GM21529 (cell line): ENCODE data around the gene UBA52.
"Not testable (repeated sequence)": the region's sequence is repeated elsewhere in the genome, so short reads cannot be mapped to it uniquely, and the experiment has no call there.

Experiments
- ATAC-seq: cut with Tn5 transposase; IDR thresholded peaks from one replicate; pipeline ENCODE4 v1.9.1; 2021; ENCODE audit not compliant: unreplicated experiment

UBA52 gene

DNA sequence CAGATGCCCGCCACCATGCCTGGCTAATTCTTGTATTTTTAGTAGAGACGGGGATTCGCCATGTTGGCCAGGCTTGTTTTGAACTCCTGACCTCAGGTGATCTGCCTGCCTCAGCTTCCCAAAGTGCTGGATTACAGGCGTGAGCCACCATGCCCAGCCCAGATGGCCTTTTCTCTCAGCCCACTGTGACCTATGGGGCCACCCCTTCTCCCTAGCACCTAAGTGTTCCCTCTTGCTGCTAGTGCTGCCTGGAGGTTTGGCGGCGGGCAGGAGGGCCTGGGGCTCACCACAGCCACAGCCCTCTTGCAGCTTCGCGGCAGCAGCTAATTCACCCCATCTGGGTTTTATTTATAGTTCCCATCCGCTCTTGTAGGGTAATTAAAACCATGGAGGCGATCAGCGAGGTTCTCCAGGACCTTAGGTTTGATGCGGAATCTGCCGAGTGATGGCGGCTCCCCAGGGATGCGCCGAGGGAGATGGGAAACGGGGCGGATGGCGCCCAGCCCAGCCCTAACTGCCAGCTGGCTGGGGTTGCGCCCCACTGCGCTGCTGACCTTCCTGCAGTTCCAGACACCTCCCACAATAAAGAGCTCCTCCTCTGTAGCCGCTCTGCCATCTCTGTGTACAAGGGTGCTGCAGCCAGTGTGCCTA is 20.2 kb downstream of the UBA52 start:
- ATAC-seq, result no peak

DNA sequence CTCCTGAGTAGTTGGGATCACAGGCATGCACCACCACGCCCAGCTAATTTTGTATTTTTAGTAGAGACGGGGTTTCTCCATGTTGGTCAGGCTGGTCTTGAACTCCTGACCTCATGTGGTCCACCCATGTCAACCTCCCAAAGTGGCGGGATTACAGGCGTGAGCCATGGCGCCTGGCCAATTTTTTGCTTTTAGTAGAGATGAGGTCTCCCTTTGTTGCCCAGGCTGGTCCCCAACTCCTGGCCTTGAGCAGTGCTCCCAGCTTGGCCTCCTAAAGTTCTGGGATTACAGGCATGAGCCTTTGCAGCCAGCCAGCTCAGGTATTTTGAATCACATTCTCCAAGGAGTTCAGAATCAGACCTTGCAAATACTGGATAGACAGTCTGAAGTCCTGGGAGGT is 21.1 kb downstream of the UBA52 start:
- ATAC-seq, result not testable (repeated sequence)

GRCh38 chr19:18593367-18594095 is 21.9 kb downstream of the UBA52 start:
- no peak for ATAC-seq

DNA sequence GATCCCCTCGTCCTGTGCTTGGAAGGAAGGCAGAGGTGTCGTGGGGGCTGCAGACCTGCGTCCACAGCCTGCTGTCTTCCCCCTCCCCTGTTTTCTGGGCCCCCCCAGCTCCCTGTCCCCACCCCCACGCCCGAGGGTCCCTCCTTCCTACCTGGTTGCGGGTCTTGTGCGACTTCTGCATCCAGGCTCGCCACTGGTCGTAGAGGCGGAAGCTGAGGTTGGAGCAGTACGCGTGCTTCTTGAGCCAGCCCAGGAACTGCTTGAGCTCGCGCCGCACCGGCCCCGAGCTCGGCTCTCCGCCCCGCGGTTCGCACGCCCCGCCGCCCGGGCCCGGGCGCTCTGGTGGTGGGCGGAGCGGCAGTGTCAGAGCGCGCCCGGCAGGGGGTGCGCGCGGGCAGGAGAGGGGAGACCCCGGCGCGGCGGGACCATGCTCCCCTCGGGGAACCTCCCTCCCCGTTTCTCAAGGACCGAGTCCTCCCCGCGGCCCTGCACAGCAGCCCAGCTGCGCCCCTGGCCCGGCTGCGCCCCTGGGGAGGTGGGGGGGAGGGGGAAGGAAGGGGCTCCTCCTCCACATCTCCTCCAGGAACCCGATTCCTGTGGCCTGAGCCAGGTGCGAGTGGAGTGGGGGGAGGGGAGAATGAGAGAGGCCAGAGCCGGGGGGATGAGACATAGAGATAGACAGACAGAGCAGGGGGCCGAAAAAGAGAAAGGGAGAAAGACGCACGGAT is 22.6 kb downstream of the UBA52 start:
- ATAC-seq, result no peak

DNA sequence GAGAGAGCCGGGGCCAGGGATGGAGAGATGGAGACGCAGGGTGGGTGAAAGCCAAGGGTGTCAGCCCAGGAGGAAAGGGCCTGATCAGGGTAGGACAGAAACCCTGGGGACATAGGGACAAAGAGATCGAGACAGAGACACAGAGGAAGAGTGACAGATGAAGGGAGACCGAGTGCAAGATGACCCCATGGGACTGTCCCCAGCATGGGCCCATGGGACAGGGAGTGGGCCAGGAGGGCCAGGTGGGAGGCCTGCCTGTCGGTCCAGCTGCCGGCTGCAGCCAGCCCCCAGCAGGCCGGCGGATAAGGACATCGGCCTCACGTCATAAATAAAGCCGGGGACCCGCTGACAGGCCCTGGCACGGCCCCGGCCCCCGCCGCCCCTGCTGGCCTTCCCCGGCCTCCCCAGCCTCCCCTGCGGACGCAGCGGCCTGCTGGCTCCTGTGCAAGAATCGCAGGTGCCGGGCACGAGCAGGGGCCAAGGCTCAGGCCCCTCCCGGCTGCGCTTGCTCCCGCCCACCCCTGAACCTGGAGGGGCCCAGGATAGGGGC is 23.2 kb downstream of the UBA52 start:
- ATAC-seq, result no peak

DNA sequence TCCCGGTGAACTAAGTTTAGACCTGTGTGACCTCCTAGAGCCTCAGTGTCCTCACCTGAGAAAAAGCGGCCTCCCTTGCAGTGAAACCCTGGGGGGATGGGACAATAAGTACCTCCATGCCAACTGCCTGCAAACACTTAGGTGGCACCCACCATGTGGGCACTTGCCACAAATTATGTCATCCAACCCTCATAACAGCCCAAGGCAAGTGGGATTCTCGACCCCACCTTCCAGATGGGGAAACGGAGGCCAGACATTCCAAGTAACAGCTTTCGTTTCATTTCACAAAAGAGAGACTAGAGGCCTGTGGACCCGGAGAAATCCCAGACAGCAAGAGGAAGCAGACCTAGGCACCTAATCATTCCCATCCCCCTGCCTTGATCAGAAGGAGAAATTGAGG is 23.8 kb downstream of the UBA52 start:
- ATAC-seq, result no peak

GRCh38 chr19:18596752-18597157 is 25.1 kb downstream of the UBA52 start:
- no peak for ATAC-seq

DNA sequence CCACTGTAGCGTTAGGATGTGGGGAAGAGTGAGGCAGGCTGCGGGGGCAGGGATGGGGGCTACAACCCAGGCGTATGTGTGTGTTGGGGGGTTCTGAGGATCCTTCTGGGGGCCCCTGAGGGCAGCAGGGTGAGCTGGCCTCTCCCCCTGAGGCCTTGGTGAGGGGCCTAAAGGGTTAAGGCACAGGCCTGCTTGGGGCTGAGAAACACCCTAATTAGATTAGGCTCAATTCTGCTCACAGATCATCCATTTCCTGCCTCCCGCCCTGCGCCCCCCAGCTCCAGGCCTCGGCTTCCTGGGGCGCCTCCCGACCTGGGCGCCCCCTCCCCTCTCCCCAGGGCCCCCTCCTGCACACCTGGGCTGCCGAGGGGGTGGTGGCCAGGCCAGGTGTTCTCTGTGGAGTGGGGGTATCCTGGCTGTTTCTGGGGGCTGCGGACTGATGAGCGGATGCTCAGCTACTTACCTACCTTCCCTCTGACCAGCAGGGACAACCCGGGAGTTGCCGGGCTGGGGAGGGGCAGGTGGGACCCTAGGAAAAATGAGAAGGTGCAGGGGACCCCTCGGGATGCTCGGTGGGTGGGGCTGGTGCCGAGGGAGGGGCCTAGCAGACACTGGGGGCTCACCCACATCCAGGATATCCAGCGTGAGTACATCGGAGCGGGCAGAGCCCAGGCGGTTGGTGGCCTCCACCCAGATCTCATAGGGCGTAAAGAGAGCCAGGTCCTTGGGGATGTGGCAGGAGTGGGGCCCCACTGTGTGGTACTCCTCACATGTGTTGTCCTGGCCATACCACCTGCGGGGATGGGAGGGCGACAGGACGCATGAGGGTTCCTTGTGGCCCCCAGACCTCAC is 26.4 kb downstream of the UBA52 start:
- no peak for ATAC-seq

DNA sequence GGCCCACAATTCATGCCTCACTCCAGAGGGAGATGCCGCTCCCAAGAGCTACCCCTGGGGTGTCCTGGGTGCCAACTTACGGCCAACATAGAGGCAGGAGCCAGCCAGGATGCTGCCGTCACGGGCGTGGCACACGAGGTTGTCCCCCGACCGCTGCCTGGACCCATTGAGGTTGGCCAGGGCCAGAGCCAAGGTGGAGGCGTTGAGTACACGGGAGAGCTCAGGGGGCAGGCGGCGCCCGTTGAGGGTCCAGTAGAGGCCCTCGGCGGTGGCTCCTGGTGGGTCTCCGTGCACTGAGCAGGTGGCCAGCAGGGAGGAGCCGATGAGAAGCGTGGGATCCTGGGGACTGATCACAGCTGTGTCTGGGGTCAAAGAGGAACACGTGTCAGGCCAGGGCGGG is 27.8 kb downstream of the UBA52 start:
- ATAC-seq, result no peak

DNA sequence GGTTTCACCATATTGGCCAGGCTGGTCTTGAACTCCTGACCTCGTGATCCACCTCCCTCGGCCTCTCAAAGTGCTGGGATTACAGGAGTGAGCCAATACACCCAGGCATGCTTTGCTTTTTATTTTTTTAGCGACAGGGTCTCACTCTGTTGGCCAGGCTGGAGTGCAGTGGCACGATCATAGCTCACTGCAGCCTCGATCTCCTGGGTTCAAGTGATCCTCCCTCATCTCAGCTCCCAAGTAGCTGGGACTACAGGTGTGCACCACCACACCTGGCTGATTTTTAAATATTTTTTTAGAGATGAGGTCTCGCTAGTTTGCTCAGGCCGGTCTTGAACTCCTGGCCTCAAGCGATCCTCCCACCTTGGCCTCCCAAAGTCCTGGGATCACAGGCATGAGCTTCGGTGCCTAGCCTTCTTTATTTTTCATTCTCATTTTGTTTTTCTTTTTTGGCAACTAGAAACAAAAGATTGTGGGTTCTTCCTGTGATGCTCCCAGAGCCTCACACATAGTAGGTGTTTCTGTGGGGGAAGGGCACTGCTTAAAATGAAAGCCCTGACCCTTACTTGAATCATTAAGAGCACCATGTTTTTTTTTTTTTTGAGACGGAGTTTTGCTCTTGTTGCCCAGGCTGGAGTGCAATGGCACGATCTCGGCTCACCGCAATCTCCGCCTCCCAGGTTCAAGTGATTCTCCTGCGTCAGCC is 29.2 kb downstream of the UBA52 start:
- not testable (repeated sequence) for ATAC-seq

- ATAC-seq, result no peak
These were observed 30.2 kb downstream of the UBA52 start for GRCh38 chr19:18601875-18602274.

- no peak for ATAC-seq
These were observed 31.7 kb downstream of the UBA52 start for GRCh38 chr19:18603255-18603957.

DNA sequence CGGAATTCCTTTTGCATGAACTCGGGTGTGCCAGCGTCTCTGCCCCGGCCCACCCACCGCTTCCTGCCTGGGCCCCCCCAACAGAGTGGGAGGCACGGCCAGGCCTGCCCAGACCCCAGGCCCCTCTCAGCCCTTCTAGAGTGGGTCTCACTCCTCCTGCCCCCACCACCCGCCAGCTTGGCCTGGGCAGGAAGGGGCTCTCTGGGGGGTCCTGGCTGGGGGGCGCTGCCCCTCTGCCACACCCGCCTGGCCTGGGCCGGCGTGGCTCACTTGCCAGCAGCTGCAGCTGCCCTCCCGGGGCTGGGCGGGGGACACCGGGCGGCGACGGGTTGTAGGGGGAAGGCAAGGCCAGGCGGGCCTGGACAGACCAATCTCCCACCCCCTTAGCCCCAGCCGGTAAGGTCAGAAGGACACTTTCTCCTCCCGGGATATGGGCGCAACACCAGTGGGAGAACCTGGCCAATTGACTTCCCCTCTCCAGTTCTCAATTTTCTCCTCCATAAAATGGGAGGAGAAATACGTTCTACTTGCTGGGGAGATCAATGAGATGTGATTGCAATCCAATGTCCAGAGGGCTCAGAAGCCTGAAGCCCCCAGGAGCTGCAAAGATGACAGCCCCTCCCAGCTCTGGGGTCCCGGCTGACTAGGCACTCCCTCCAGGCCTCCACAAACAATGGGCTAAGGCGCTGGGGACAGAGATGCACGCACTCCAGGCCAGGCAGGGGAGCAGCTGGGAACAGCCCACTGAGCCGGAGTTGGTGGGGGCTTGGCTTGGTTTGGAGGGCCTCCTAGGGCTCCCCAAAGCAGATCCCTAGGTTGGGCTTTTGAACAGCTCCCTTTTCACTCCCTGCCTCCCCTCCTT is 32.5 kb downstream of the UBA52 start:
- ATAC-seq, result no peak

DNA sequence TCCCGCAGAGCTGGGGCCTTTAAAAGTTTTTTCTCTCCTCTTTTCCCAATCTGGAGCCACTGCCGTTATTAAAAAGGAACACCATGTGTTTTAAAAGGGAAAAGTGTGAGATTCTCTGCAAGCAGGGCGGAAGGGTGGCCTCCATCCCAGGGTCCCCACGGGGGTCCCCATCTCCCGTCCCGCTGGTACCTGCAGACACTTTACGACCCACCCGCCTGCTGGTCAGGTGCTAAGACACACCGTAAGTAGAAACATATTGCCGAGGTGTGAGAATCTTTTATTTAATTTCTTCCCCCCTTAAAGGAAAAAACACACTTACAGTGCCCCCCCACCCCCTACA is 33.1 kb downstream of the UBA52 start:
- ATAC-seq, result no peak

DNA sequence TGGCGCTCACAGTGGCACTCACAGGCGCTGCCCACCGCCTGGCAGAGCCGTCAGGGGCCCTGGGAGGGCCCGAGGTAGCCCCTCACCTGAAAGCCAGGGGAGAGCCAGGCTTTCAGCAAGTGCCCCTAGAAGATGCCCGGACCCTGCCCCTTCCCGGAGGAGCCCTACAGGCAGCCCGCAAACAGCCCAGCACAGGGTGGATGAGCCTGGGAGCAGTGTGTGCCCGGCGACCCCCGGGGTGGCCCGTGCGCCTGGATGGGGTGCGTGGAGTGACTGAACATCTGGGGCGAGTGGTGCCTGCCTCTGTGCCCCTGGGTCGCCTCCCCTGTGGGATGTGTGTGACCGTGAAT is 33.5 kb downstream of the UBA52 start:
- ATAC-seq, result no peak

DNA sequence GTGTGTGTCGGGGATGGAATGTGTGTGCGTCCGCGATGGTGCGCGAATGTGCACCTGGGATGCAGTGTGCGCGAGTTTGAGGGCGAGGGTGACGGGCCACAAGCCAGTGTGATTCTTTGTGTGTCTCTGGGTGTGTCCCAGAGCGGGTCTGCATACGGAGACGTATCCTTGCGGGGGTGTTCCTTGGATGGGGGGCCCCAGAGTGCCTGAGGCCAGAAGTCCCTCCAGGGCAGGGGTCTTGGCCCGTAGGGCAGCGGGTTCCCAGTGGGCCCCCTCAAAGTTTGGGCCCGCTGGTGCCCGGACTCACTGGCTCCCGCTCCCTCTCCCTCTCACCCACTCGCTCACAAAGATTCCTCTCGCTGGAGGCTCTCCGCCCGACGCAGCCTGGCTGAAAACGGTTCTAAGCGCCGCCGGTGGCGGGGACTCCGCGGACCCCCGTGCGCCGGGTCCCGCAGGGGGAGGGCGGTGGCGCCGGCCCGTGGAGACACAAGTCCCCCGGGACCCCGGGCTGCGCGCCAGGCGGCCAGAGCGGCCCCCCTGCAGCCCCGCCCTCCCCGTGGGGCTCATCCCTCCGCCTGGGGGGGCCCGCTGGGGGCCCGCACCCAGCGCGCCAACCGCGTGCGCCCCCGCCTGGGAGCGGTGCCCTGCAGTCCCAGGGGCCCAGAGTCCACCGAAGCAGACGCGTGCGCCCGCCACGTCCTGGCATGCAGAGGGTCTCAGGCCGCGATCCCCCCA is 34.1 kb downstream of the UBA52 start:
- ATAC-seq, result no peak

DNA sequence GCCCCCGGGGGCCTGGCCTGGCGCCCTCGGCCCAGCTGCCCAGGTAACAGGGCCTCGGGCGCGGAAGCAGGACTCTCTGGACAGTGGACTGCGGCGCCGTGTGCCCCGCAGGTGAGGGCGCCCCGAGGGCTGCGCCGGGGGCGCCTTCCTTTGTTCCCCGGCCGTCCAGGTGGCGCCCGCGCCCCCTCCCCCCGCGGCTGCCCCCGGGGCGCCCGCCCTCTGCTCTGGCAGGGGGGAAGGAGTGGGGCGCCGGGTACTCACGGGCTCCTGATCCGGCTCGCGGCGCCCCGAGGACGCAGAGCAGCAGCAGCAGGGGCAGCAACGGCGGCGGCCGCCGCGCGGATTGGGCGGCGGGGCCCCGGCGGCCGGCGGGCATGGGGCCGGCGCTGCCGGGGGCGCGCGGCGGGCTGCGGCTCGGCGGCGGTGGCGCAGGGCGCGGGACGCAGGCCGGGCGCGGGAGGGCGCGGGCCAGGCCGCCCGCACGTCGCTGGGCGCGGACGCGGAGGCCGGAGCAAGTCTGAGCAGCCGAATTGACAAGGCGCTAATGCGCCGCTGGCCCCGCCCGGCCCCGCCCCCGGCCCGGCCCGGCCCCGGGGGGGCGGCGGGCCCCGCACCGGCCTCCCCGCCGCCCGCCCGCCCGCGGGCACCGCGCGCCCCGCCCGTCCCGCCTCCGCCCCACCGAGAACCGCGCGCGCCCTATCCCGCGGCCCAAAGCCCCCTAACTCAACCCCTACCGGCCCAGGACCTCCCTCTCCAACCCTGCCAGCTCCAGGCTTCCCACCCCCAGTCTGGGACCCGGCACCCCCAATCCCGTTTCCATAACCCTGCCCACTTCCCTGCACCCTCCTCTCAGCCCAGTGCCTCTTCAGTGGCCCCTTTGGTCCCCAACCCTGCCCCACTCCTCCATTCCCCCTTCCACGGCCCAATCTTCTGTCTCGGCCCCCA is 34.9 kb downstream of the UBA52 start, which contains the start of gene CRLF1:
CRLF1 (minus strand) TSS at position 519 of the 945 bp plus-strand sequence; CDS start at position 376, 143 bp downstream.
- no peak for ATAC-seq
